HTR-8/SVneo (cell line): ENCODE data around the gene NXPH1.
"Not testable (repeated sequence)": the region's sequence is repeated elsewhere in the genome, so short reads cannot be mapped to it uniquely, and the experiment has no call there.

ENCODE experiments used
- DNase-seq: peaks from one replicate; pipeline ENCODE4 v3.0.0; 2011; ENCODE audit warnings: low spot score, mixed read lengths; ENCODE audit not compliant: insufficient read length
- FAIRE-seq: peaks from 2 replicates; lab custom pipeline; 2011; peaks lifted over from hg19 to GRCh38; lab: Jason Lieb, UNC

Gene NXPH1

DNA sequence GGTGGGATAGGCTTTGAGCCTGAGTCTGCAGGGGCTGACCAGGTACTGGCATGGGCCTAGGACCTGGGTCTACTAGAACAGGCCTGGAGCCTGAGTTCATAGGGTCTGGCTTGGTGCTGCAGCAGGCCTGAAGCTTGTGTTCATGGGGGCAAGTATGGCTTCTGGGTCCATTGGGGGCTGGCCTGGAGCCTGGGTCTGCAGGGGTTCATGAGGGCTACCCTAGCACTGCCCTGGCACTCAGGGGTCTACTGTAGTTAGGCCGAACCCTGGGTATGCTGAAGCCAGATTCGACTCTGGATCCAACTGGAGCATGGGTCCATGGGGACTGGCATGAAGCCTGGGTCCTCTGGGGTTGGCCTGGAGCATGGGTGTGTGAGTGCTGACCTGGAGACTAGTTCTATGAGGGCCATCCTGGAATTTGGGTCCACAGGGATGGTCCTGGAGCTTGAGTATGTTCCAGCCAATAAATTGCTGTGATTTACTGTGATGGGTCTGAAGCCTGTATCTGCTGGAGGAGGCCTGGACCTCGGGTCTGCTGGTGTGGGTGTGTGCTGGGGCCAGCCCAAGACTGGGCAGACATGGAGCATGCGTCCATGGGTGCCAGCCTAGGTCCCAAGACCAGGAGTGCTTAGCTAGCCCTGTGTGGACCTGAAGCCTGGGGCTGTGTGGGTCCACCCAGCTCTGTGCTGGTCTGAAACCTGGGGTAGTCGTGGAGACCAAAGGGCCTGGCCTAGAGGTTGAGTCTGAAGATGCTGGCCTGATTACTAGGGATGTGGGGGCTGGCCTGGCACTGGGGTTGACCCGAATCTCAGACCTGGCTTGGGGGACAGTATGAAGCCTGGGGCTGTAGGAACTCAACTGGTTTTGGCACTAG, 235.5 kb downstream of the NXPH1 start:
- DNase-seq, result no peak
- no peak for FAIRE-seq

DNA sequence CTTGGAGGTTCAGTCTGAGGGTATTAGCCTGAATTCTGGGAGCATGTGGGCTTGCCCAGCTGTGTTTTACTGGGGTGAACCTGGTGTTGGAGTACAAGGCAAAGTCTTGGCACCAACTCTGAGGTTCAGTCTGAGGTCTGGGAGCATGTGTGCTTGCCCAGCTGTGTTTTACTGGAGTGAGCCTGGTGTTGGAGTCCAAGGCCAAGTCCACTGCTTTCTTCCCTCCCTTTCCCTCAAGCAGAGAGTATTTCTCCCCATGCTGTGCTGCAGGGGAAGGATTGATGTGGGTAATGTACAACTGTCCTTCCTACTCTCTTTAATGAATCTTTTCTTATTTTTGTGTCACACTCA, 236.1 kb downstream of the NXPH1 start:
- DNase-seq (no peak), FAIRE-seq (no peak)

DNA sequence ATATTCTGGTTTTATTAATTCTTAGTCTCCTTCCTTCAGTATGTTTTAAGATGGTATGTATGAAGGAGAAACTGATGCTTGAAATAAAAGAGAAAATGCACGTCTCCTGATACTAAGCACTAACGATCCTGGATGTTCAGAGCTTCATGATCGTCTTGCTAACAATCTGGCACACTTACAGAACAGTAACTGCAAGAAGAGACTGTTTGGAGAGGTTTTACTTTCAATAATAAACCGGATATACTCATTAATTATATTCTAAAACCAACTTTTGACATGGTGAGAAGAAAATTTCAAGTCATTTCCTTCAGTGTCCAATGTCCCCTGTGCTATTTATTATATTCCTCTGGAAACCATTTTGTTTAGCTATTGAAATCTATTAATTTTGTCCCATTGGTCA, 251.0 kb downstream of the NXPH1 start:
- no peak for DNase-seq
- no peak for FAIRE-seq

DNA sequence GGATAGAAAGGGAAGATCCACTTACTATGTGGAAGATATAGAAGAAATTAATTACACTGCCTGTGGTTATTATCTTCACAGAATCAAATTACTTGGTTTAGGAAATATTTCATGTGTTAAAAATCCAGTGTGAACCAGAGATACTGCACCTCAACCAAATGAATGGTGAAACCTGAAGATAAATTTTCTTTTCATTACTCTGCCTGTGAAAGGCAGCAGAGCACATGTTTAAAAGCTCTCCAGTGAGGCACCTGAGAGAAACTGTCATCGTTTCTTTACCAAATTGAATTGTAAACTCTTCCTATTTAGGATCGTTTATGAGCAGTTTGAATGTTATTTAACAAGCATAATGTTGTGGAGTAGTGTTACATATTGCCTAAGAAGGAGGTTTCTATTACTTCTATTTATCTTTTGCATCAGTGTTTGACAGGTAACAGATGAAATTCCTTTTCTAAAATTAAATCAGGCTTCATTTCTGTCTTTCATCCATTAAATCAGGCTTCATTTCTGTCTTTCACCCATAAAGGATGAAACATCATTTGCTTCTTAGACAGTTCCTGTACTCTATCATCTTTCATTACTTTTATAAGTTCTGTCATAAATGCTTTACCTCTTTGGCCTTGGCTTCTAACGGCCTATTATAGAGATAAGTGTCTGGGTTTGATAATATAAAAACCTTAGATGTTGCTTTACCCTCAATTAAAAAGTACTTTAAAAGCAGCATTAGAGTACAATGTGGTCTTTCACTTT, 266.6 kb downstream of the NXPH1 start:
- FAIRE-seq (no peak), DNase-seq (no peak)

DNA sequence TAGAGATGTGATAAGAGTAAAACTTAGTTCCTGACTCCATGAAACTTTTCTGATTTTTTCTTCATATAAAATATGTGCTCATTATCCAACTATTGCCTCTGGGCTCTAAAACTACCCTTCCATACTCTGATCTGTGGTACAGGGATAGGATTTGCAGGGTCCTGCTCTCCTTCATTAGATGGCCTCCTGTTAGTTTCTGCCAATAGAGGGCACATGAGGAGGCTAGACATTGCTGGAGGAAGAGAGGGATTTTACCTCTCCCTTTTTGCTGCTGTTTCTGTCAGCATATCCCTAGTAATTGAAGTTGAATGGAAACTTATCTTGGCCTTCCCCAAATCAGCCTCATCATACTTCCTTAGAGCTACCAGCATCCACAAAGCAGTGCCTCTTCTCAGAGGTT, 269.4 kb downstream of the NXPH1 start:
- DNase-seq (no peak), FAIRE-seq (no peak)

DNA sequence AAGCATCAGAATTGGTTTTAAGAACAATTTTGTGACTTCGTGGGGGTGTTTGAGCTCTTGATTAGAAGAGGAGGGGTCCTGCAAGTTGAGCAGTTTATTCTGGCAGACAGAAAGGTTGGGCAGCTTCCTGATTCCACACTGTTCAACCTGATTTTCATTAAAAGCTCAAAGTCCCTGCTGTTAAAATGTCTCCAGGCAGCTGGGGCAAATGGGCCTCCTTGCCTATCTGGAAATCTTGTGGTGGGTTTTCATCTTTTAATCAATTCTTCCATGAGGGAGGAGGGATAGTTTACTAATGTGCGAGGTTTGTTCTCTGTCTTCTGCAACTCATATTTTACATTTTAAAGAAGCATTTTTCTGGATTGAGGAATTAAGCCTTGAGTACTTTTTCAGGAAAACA, 276.7 kb downstream of the NXPH1 start:
- DNase-seq (no peak), FAIRE-seq (no peak)

DNA sequence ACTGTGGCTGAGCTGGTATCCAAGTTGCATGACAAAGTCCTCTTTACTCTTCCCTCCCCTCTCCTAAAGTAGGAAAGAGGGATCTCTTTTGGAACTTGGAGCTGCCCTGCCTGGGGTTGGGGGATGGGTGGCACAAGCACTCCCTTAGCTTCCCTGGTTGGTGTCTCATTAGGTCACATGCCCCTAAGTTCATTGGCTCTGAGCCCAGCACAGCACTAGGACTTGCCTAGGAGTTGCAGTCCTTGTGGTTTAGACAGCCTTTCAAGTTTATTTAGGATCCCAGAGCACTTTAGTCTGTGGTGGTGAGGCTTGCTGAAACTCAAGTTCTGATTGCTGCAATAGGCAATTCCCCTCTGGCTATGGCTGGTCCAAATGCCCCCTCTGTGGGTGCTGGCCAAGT, 281.4 kb downstream of the NXPH1 start:
- DNase-seq (no peak), FAIRE-seq (no peak)

DNA sequence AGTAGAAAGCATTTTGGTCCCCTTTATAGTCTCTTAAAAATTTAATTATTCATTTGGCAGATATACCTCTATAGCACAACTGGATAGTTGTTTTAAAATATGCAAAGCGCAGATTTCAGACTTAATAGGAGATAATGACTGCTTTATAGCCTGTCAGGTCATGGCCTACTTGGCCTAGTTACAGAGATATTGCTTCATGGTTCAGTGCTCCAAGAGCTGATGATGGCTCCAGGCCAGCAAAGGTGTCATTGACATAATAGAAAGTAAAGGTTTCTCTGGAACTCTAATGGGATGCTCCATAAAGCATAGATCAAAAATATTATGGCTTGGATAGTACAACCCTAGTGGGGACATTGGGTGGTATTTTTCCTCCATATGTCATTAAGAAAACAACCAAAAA, 285.7 kb downstream of the NXPH1 start:
- DNase-seq (no peak), FAIRE-seq (no peak)

DNA sequence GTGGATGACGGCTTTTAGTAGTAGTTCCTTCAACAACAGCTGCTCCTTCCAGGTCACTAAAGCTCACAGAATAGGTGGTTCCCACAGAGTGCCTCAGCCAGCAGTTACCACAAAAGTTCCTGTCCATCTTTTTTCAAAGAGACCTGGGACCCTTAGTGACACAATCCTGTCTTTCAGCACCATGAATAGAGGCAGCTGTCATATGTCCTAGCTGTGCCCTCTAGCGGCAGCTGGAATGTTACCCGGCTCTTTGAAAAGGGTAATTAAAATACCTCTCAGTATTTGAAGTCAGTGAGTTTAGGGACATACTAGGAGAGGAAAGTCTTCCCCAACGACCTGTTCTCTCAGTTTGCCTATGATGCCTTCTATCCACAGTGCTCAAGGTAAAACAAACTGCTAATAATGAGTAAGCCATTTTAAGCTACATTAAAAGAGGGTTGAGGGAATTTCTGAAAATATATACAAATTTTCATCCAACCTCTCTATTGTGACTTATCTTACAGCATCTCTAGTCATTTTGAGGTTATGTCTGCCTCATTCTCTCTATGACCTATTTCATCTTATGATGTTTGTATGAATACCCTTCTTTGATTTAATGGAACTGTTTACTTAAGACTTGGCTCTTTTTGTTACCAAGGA, 290.8 kb downstream of the NXPH1 start:
- FAIRE-seq (no peak), DNase-seq (peak; percentile 22)

DNA sequence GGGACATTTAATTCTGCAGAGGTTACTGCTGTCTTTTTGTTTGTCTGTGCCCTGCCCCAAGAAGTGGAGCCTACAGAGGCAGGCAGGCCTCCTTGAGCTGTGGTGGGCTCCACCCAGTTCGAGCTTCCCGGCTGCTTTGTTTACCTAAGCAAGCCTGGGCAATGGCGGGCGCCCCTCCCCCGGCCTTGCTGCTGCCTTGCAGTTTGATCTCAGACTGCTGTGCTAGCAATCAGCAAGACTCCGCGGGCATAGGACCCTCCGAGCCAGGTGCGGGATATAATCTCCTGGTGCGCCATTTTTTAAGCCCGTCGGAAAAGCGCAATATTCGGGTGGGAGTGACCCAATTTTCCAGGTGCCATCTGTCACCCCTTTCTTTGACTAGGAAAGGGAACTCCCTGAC, 298.3 kb downstream of the NXPH1 start:
- not testable (repeated sequence) for DNase-seq, FAIRE-seq

DNA sequence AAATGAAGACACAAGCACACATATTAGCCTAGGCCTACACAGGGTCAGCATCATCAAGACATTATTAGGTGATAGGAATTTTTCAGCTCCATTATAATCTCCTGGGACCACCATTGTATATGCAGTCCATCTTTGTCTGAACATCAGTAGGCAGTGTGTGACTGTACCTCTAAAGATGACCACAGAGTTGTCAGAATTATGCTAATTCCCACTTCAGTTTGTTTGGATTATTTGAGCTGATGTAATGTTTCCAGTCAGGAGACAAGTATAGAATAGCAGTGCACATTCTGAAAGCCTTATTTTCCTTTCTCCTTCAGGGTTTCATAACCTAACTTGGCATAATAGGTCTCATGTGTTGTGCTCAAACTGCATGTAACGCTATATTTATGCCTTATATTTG, 306.4 kb downstream of the NXPH1 start:
- DNase-seq, result no peak
- no peak for FAIRE-seq

DNA sequence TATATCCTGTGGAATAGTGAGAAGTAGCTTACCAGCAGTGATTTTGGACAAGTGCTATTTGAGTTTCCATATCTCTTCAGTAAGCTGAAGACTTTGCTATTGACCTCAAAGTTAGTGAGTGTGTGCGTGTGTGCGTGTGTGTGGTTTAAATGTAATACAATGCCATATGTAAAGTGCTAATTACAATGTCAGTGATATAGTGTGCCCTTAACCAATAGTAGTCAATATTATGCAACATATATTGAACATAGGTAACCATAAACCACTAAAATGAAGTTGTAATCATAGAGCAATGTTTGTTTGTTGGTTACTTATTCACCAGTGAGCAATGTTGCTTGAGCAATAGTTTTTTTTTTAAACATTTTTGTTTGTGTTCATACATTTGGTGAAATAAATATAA, 309.4 kb downstream of the NXPH1 start:
- no peak for FAIRE-seq
- DNase-seq, result no peak

DNA sequence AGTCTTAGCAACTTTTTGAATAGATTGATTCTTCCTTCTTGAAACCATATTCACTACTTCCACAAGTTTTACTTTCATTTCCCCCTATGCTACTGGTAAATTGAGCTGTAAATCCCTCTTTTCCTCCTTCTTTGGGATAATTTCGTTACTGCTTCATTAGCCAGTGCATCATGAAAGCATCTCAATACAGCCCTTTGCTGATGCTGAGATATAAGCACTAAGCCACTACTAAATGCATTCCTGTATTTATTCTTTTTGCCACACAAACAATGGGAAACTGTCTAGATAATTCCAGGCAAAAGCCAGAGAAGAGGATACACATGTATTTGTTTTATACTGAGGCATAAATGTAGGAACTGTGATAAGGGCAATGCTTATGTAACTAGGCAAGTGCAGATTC, 313.9 kb downstream of the NXPH1 start:
- FAIRE-seq (no peak), DNase-seq (no peak)

DNA sequence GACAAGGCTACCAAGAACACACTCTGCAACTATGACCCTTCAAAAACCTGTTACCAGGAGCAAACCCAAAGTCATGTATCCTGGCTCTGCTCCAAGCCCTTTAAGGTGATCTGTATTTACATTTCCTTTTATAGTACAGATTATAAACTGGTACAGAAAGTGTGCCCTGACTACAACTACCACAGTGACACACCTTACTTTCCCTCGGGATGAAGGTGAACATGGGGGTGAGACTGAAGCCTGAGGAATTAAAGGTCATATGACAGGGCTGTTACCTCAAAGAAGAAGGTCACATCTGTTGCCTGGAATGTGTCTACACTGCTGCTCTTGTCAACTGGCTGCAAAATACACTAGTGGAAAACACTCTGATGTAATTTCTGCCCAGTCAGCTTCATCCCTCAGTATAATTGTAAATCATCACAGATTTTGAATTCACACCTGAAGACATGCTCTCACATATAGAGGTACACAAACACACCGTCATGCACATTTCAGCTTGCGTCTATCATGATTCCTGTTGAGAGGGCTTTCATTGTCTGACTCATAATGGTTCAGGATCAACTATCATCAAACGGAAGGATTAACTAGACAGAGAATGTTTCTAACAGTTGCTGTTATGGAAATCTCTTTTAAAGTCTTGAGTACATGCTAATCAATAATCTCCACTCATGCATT, 318.3 kb downstream of the NXPH1 start:
- FAIRE-seq (no peak), DNase-seq (no peak)

DNA sequence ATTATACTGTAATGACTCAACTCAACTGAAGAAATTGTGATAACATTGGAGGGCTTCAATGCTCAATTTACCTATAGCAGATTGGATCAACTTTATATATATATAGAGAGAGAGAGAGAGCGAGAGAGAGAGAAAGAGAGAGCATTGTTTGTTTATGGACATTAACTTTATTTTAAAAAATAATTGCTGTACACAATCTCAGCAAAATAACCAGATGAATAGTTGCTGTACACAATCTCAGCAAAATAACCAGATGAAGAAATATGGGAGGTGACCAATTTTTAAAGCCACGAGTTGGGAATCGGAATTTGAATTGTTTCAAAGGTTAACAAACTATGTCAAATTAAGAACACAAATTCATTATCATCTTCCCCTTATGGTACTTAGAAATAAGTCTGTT, 319.9 kb downstream of the NXPH1 start:
- no peak for FAIRE-seq
- no peak for DNase-seq

DNA sequence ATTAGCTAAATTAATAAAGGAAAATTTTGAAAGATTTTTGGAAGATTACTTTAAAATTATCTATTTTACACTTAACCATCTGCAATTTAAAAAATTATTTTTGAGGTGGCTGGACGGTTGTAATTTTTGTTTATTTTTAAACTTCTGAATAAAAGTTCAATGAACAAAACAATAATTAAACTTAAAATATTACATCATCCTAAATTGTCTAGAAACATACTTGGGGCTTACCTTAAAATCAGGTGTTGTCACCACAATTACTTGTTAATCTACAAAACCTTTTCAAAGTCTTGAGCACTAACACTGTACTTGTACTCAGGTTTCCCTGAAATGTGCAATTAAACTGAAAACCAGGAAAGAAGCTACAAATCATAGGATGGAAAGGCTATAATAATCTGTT, 328.3 kb downstream of the NXPH1 start:
- FAIRE-seq (no peak), DNase-seq (no peak)

DNA sequence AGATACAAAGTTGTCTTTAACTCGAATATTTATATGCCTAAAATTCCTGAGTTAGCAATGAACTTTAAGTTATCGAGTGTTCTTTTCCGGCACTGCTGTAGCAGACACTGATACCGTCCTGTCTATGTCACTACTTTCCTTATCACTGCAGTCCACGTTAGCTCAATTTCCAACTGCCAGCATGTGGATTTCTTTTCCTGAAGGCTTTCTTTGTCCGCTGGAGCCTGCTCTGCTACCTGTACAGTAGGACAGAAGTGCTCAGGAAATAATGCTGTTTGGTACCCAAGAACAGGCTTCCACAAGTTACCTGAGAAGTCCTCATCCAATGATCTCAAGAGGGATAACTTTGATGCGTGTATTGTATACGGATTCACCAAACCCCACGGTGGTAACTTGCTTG, 329.4 kb downstream of the NXPH1 start:
- FAIRE-seq (no peak), DNase-seq (no peak)

DNA sequence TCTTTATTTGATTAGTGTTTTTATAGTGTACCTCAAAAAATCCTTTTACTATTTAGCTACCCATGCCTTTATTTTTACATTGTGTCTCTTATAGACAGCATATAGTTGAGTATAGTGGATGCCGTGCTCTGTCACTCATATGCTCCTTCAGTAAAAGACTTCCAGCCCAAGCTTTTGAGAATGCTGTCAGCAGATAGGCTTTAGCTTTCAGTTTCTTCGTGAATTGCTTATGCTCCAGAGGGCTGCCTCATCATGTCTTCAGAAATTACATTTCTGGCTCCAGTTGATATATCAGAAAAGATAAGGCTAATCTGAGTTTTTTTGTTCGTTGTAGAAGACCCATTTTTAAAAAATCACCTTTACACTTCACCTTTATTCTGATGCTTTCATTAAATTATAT, 332.0 kb downstream of the NXPH1 start:
- FAIRE-seq, result no peak

DNA sequence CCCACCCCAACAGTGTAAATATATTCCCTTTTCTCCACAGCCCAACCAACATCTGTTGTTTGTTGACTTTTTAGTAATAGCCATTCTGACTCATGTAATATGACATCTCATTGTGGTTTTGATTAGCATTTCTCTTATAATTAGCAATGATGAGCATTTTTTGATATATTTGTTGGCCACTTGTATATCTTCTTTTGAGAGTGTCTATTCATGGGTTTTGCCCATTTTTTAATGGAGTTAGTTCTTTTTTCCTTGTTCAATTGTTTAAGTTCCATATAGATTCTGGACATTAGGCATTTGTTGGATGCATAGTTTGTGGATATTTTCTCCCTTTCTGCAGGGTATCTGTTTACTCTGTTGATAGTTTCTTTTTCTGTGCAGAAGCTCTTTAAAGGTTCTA, 340.1 kb downstream of the NXPH1 start:
- FAIRE-seq (no peak), DNase-seq (no peak)

More for the DNA sequence above, 332.0 kb downstream of the NXPH1 start:
- DNase-seq, result no peak

DNA sequence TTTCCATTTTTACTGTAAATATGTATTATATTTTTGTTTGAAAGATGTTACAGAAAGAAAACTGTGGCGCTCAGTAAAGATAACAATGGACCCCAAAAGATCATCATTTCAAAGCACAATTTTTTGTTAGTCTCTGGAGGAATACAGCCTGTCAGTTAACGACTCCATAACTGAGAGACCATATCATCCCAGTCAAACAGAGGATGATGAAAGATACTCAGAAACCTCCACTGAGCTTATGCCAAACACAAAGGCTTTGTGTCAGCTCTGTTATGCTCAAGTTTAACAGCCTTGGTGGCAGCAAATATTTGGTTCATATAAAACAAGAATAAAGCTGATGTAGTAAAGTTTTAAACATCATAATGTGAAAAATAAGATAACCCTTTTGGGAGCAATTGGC, 345.1 kb downstream of the NXPH1 start:
- FAIRE-seq, result no peak
- DNase-seq, result no peak

DNA sequence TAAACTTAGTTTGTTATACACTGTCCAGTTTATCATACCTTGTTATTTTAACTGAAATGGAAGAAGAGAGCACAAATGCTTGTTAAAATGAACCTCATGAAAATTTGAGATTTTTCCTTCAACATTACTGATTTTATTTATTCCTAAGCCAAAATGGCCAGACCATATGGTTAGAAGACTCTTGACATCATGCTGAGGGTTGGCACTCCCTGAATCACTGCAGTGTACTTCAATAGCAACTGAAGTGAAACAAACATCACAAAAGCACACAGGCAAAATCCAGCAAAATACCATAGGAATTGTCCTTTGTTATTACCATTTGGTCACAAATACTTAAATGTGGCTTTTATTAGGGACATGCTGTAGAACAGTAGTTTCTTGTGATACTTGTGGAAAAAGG, 347.8 kb downstream of the NXPH1 start:
- DNase-seq (no peak), FAIRE-seq (no peak)
